Stimulated activated CD8-positive, alpha-beta memory T cell treated with anti-CD3 and anti-CD28 coated beads, Interleukin-7, amount 100 ng/mL, for 48 hours (primary cell): ENCODE results near the gene UGT1A10.
"Not testable (repeated sequence)": the region's sequence is repeated elsewhere in the genome, so short reads cannot be mapped to it uniquely, and the experiment has no call there.

Experiments
- DNase-seq, 2 donors: peaks; one replicate each; pipeline ENCODE4 v3.0.0-alpha.2; 2020; ENCODE audit warnings: low read depth in 1 of 2; ENCODE audit errors: extremely low read depth in 1 of 2

The UGT1A10 gene

GRCh38 chr2:233655043-233655442, 18.8 kb downstream of the UGT1A10 start:
- no peak for DNase-seq

DNA sequence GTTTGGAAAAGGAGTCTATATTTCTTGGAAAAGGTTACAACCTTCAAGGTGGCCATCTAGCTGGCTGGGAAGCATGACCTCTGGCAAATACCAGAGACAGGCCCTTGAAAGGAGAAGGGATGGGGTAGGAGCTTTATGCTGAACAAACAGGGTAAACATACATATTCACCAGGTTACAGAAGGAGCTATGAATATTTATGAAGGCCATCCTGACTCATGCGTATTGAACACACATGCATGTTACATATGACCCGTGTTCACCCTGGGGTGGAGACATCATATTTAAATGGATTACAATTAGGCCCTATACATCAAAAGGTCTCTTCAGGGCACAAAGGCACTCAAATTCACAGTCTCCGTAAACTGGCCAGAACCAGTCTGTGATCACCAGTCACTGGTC, 19.7 kb downstream of the UGT1A10 start:
- not testable (repeated sequence) for DNase-seq

DNA sequence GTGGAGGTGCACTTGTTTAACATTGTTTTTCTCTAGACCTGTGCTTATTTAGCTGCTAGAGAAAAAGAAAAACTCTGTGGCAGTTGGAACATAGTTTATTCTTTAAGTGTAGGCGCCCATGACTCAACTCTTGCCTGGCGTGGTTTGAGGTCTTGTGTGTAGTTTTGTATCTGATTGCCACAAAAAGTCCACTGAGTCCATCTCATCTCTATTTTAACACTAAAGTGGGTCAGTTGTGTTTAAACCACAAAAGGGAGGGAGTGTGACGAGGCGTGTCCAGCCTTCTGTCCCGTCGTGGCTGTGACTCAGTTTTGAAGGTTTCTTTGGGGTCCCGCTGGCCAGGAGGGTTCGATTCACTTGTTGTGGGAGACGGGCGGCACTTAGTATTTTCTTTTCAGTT, 20.2 kb downstream of the UGT1A10 start:
- peak in 1 of 2 donors; percentile 9 for DNase-seq

DNA sequence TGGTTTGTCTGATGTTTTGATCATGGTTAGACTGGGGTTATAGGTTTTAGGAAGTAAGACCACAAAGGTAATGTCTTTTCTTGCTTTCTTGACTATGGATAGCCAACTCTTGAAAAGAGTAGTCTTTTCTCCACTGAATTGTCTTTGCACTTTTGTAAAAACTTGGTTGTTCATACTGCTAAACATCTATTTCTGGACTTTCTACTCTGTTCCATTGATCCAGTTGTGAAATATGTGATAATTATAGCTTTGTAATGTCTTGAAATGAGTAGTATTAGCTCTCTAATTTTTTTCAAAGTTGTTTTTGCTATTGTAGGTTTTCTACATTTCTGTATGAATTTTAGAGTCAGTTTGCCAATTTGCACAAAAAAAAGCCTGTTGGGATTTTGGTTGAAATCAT, 22.4 kb downstream of the UGT1A10 start:
- no peak for DNase-seq

- DNase-seq = no peak
Observed at GRCh38 chr2:233663911-233664310, 27.7 kb downstream of the UGT1A10 start.

DNA sequence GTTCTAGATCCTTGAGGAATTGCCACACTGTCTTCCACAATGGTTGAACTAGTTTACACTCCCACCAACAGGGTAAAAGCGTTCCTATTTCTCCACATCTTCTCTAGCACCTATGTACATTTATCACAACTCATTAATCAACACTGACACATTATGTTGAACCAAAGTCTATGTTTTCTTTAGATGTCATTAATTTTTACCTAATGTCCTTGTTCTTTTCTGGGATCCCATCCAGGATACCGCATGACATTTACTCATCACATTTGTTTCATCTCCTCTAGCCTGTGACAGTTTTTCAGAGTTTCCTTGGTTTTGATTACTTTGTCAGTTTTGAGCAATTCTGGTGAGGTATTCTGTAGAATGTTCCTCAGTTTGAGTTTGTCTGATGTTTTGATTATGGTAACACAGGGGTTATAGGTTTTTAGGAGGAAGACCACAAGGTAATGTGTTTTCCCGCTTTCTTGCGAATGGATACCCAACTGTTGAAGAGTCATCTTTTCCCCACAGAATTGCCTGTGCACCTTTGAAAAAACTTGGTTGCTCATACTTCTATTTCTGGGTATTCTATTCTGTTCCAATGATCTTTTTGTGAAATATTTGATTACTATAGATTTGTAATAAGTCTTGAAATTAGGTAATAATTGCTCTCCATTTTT, 32.5 kb downstream of the UGT1A10 start:
- DNase-seq = no peak

DNA sequence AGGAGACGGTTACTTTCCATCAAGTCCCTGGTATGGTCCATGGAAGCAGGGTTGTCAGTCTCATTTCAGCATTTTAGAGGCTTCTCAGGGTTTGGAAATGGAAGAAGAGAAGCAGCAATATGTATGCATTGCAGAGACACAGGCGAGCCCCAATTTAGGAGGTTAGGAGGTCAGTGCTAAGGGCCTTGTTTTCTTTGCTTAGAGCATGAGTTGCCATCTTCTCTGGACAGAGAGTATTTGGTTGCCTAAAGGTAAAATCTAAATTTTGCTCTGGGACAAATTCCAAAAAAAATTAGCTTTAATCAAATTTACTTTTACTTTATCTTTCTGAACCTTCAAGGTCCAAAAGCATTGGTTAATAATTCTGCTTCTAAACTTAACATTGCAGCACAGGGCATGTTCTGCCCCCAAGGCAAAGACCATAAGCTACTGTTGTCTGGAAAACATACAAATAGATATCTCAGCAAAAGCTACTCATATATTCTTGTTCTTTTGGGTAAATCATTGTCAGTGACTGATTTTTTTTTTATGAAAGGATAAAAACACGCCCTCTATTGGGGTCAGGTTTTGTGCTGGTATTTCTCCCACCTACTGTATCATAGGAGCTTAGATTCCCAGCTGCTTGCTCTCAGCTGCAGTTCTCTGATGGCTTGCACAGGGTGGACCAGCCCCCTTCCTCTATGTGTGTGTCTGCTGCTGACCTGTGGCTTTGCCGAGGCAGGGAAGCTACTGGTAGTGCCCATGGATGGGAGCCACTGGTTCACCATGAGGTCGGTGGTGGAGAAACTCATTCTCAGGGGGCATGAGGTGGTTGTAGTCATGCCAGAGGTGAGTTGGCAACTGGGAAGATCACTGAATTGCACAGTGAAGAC, 35.3 kb downstream of the UGT1A10 start, which contains the start of gene UGT1A9:
Gene UGT1A9, plus strand, starts transcription at position 609 of the 872 bp plus-strand sequence. Its CDS starts 37 bp downstream, at position 646.
- no peak for DNase-seq

DNA sequence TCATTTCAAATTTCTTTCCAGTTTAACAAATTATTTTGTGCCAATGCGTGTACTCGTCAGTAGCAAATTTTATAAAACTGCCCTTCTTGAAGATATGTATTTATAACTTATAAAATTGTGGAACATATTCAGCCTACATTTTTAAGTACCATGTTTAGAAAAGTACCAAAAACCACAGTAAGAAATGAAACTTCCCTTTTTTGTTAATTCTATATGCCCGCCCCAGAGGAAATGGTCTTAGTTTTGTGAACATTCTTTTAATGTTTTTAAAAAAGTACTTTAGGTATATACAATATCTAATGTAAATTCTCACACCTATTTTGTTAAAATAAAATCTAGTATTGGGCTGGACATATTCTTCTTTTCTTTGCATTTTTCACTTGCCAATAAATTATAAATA, 36.6 kb downstream of the UGT1A10 start:
- DNase-seq = no peak

DNA sequence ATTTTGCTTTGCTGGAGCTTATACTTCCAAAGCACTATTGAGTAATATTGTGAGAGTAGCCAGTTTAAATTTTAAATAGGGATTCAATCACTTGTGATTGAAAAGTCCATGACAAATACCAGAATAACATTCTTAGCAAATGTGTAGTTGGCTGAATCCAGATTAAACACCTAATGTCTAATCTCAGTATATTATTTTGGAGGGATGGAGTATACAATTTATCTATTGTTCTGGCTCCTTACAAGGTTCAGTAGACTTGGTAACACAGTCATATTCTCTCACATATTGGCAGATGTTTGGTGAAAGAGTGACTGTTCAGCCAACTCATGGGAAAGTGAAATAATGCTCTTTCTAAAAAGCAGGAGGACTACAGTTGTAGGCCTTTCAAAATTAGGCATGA, 37.6 kb downstream of the UGT1A10 start:
- DNase-seq = no peak

DNA sequence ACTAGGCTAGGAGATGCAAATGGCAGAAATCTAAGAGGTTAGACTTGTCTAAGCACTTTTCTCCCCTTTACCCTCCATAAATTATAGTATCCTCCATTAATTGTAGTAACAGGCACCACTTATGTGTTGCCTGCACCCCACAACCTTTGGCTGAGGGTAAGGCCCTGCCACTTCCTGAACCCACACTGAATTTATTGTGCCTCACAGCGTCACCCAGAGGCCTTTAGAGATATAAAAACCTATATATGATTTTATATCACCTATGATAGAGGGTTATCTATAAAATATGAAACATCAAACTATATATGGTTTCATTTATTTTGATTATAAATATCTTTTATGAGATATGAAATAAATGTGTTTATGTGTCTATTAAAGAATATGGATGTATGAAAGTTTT, 38.1 kb downstream of the UGT1A10 start:
- DNase-seq = no peak

DNA sequence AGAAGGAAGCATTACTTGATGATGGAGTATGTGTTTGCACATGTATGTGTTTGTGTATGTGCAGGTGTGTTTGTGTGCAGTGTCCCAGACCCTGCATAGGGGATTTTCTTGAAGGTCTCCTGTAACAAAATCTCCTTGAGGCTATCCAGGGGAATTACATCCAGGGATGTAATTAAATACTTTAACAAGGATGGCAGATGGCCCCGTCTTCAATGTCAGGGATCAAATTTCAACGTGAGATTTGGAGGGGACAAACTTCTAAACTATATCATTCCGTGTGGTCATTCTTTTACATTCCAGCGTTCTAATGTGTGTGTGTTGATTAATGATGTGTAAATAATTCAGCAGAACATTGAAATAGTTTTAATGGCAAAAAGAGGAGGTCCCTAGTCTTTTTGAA, 38.7 kb downstream of the UGT1A10 start:
- no peak for DNase-seq

- DNase-seq = no peak
Observed at GRCh38 chr2:233676046-233676445, 39.8 kb downstream of the UGT1A10 start.

GRCh38 chr2:233679196-233679595, 42.9 kb downstream of the UGT1A10 start:
- no peak for DNase-seq

DNA sequence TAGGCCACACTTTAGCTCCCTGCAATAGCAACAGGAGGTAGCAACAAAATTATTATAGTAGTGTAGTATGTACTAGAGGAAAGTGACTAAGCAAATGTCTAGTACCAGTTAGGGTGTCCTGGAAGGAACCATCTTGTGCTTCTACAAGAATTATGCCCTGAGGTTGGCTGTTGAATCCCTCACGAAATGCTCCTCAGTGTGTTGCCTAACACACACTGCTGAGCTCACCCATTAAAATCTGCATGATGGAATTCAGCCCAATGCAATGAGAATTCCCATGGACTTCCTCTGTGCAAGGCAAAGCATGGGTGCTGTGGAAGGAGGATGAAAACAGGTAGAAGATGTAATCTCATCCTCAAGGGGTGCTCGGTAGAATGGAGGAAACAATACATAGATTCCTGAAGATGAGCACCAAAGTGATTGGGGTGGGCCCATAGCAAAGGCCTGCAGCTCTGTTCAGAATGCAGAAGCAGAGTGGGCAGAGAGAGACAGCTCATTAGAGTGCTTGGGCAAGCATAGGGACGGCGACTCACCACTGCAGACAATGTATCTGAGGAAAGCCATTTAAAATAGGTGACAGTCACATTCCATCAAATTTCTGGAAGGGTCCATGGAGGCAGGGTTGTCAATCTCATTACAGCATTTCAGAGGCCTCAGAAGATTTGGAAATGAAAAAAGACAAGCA, 44.3 kb downstream of the UGT1A10 start:
- no peak for DNase-seq

DNA sequence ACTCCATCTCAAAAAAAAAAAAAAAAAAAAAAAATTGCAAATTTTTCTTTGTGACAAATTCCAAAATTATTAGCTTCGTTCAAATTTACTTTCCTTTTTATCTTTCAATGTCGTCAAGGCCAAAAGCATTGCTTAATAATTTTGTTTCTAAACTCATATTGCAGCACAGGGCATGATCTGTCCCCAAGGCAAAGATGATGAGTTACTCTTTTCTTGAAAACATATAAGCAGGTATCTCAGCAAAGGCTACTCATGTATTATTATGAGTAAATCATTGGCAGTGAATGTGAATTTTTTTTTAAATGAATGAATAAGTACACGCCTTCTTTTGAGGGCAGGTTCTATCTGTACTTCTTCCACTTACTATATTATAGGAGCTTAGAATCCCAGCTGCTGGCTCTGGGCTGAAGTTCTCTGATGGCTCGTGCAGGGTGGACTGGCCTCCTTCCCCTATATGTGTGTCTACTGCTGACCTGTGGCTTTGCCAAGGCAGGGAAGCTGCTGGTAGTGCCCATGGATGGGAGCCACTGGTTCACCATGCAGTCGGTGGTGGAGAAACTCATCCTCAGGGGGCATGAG, 45.4 kb downstream of the UGT1A10 start, which contains the start of gene UGT1A7:
Gene UGT1A7, plus strand, starts transcription at position 381 of the 579 bp plus-strand sequence. Its CDS starts 37 bp downstream, at position 418.
- DNase-seq = no peak

- no peak for DNase-seq
Observed at GRCh38 chr2:233684640-233685039, 48.4 kb downstream of the UGT1A10 start.

DNA sequence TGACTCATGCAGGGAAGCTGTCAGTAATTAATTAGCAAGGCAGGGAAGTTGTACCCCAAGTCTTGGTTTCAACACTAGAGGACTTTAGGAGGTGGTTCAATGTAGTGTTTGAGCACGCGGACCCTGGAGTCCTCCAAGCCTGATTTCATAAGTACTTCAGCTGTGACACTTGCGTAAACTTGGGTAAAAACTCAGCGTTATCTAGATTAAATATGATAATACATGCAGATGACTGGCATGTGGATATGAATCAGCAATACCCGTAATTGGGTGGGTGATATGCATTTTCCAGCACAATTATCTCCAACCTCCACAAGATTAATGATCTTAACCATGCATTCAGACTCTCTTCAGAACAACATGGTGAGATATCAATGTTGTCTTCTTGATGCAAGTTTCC, 50.7 kb downstream of the UGT1A10 start:
- DNase-seq = no peak

GRCh38 chr2:233688341-233688740, 52.1 kb downstream of the UGT1A10 start:
- no peak for DNase-seq

- no peak for DNase-seq
Observed at GRCh38 chr2:233689031-233689430, 52.8 kb downstream of the UGT1A10 start.

GRCh38 chr2:233689501-233689900, 53.3 kb downstream of the UGT1A10 start:
- no peak for DNase-seq

- no peak for DNase-seq
Observed at GRCh38 chr2:233690444-233690843, 54.2 kb downstream of the UGT1A10 start.
